Pons (tissue), 1 donor: ENCODE data around the gene NTM.
"Not testable (repeated sequence)": the region's sequence is repeated elsewhere in the genome, so short reads cannot be mapped to it uniquely, and the experiment has no call there.

Experiments
- DNase-seq: peaks from one replicate; pipeline ENCODE4 v3.0.0-alpha.2; 2016; ENCODE audit warnings: low spot score

Gene NTM

GRCh38 chr11:132314911-132315455, 944.6 kb downstream of the NTM start:
- DNase-seq = no peak

DNA sequence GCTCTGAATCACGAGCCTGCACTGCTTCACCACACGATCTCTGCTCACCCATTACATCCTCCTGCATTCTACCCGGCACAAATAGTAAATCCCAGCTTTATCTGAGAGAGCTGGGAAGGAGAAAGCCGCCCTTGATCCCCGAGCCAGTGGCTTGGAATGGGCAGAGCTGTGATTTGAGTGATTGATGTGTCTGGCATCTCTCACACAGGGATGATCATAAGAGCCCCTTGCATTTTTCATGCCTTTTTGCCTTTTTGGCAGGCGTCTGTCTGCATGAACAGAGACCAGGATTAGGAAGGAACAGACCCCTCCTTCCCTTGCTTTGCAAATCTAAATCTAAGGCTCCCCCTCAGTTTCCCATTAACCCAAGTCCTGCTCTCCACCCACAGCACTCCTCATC, 945.3 kb downstream of the NTM start:
- no peak for DNase-seq

DNA sequence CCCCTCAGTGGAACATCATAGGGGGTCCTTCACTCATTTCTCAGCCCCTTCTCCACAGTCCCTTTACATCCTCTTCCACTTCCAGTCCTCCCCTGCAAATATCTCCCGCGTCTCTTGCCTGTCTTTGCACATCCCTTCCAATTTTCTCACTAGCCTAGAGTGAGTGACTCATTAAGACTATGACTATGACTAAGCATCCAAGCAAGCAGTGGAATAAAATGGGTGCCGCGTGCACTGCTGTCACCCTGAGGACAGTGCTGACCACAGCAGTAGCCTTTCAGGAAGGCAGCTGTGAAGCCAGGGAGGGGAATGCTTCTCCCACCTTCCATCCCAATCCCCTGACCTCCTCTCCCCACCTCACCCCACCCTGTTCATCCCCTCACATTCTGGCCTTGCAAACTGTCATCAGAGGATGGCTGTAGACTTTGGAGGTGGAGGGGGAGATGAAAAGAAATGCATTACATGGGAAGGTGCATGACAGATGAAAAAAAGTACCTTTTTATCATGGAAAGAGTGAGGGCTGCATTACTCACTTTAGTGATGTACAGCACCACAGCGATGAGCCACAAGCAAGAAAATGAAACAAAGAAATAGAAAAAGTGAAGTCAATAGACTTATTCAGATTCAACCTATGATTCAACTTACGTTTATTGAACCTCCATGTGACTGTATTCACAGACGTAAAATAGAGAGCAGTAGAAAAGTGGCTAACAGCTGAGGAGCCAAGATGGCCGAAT, 948.2 kb downstream of the NTM start:
- no peak for DNase-seq

DNA sequence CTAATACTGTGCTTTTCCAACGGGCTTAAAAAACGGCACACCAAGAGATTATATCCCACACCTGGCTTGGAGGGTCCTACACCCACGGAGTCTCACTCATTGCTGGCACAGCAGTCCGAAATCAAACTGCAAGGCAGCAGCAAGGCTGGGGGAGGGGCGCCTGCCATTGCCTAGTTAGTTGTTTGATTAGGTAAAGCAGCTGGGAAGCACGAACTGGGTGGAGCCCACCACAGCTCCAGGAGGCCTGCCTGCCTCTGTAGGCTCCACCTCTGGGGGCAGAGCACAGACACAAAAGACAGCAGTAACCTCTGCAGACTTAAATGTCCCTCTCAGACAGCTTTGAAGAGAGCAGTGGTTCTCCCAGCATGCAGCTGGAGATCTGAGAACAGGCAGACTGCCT, 949.0 kb downstream of the NTM start:
- DNase-seq = not testable (repeated sequence)

DNA sequence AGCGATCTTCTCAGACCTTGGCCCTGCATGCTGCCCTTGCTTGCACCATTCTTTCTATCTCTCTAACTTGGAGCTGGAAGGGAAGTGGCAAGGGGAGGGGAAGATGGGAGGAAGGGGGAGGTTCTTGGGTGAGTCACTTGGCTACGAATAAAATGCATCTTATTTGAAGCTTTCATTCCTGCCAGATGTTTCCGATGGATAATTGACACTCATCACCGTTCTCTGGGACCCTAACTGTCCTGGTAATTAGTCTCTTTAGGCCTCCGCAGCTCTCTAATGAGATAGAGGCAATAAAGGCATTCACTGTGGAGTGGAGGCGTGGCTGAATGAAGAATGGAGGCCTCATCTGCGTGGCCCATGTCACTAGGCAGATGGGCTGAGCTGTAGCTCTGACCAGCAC, 960.1 kb downstream of the NTM start:
- DNase-seq = no peak

GRCh38 chr11:132332521-132332920, 962.1 kb downstream of the NTM start:
- DNase-seq = no peak

GRCh38 chr11:132334769-132335280, 964.4 kb downstream of the NTM start:
- DNase-seq = no peak

DNA sequence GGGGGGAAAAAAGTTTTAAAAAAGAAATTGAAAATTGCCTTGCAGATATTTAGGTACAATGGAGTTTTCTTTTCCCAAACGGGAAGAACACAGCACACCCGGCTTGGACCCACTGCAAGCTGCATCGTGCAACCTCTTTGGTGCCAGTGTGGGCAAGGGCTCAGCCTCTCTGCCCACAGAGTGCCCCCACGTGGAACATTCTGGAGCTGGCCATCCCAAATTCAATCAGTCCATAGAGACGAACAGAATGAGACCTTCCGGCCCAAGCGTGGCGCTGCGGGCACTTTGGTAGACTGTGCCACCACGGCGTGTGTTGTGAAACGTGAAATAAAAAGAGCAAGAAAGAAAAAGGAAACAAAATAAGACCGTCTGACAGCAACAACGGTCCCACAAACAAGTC, 964.9 kb downstream of the NTM start:
- DNase-seq = no peak

- no peak for DNase-seq
These were observed 966.5 kb downstream of the NTM start for GRCh38 chr11:132336781-132337535.

- no peak for DNase-seq
These were observed 967.5 kb downstream of the NTM start for GRCh38 chr11:132337819-132338416.

GRCh38 chr11:132342408-132342807, 972.0 kb downstream of the NTM start:
- no peak for DNase-seq

- no peak for DNase-seq
These were observed 973.2 kb downstream of the NTM start for GRCh38 chr11:132343445-132344175.

DNA sequence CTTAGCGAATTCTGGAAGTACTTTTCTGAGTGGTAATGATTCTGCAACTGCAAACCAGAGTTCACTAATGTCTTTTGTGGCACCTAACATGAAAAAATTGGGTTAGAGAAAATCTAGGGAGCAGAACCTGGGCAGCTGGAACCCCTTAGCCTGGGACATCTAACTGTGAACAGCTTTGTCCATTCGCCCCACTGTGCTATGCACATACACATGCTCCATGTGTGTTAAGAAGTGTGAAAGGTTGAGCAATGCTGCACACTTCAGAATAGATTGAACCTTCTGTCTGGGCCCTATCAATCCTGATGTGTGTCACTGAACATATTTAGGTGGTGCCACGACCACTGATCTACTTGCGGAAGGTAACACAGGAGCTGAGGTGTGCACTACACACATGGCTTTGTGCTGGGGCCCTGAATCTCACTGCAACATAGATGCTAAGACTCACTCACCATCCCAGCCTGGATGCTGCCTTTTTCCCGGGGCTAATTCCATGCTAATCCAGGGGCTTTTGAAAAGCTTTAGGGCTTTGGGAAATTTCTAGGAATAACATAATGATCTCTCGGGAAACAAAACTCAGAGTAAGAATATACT, 976.2 kb downstream of the NTM start:
- DNase-seq = no peak

GRCh38 chr11:132347156-132348090, 977.0 kb downstream of the NTM start:
- no peak for DNase-seq

DNA sequence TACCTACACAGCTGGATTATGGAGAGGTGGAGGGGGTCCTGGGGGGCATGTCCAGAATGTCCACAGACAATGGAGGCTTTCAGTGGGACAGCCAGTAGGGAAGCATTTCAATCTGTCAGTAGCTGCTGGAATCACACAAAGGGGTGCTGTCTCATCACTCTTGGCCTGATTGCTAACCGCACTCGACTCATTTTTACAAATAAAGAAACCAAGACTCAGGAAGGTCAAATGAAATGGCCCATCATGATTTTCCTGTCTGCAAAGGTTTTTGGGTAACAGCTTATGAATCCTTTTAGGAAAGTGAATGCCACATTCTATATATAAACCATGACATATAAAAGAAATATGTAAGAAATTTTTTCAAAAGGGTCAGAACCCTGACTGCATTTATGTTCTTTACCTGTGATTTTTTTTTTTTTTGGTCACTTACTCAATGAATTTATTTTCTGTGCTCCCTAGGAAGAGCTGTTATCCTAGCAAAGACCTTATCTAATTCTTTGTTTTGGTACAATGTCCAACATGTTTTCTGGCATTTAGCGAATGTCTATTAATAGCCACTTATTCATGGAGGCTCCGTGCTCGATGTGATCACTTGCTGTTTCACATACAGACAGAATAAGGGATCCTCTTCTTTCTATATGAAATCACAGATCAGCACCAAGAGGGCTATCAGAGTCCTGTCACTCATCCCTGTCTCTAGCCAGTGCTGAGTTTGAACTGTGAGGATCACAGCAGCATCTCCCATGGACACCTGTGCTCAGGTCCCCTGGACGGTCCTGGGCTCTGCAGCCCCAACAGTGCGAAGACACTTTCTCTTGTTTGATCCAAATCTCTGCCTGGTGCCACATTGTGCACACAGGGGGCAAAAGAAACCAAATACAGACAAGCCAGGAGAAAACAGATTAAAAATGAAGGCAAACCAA, 979.7 kb downstream of the NTM start:
- peak; percentile 45 for DNase-seq

GRCh38 chr11:132351050-132351449, 980.6 kb downstream of the NTM start:
- no peak for DNase-seq

- no peak for DNase-seq
These were observed 982.1 kb downstream of the NTM start for GRCh38 chr11:132352497-132352896.

DNA sequence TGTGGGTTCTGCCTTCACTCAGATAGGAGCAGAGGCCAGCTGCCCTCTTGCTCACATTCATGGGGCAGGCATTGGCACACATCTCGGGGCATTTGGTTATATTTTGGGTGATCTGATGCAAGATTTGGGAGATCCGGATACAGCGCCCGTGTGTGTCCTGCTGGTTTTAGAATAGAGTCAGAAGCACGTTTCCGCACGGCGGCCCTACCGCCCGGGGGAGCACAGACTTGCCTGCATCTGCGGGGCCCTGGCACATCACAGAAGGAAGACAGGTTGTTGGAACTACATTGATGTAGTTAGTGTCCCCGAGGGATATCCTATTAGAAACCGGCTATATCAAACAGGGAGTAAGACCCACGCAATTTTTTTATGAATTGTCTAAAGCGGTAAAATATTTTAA, 982.8 kb downstream of the NTM start:
- no peak for DNase-seq

DNA sequence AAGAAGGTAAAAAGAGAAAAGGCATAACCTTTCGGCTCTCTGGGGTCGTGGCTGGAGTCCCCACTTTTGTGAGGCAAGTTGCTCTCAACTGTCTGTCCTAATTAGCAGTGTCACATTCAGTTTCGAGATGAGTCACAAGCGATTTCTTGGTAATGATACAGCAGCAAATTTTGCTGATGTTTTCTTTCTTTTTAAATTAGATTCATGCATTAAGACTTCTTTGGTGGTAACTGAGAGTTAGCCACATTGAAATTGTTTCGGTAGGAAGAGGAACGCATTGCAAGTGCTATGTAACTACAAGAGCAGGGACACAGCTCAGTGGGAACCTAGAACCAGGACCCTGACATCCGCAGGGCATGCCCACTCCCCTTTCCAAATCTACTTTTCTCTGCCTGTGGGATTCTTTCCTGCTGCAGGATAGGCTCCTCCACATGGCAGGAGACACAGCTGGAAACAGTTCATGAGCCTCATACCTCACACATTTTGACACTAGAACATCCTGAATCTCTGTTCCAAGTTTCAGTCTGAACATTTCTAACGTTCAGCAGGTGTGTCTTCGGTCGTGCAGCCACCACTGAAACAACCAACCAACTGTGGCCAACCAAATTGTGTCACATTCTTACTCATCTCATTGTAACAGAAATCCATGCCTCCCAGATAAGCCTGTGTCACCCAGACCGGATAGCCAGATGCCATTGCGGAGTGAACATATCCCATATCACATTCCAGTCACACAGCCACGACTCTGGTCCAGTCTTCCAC, 987.6 kb downstream of the NTM start:
- DNase-seq = no peak
